HG02610 (cell line): ENCODE results near the gene LMO2.
"Not testable (repeated sequence)": the region's sequence is repeated elsewhere in the genome, so short reads cannot be mapped to it uniquely, and the experiment has no call there.

Experiments
- ATAC-seq: cut with Tn5 transposase; IDR thresholded peaks from one replicate; pipeline ENCODE4 v1.9.1; 2021; ENCODE audit warnings: mild to moderate bottlenecking, moderate library complexity; ENCODE audit not compliant: unreplicated experiment

LMO2 gene

DNA sequence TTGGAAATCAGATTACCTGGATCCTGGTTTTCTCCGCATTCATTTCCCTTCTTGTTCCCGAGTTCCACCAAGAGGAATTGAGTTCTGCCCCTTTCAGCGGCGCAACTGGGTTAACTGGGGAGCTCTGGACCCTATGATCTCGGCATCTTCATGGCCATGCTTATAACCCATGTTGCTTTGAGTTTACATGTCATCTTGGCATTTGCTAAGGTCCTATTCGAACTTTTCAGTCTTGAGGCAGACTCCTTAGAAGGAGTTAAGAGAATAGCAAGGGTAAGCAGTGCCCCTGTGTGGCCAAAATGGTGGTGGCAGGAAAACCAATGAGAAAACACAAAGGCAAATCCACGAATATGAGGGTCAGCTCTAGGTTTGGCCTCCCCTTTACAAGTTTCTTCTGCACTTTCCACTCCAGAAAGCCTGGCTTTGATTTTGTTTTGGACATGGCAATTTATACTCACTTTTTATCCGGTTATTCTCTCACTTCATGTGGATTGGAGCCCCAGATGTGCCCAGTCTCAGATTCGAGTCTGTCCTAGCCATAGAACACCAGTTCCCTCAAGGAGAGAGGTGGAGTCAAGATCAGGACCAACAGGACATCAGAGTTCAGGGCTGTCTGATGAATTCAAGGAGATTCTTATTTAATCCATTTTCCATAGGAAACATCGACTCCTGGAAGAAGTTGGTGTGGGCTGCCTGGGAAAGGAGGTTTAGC is 62.3 kb downstream of the LMO2 start:
- ATAC-seq: peak; percentile 75

DNA sequence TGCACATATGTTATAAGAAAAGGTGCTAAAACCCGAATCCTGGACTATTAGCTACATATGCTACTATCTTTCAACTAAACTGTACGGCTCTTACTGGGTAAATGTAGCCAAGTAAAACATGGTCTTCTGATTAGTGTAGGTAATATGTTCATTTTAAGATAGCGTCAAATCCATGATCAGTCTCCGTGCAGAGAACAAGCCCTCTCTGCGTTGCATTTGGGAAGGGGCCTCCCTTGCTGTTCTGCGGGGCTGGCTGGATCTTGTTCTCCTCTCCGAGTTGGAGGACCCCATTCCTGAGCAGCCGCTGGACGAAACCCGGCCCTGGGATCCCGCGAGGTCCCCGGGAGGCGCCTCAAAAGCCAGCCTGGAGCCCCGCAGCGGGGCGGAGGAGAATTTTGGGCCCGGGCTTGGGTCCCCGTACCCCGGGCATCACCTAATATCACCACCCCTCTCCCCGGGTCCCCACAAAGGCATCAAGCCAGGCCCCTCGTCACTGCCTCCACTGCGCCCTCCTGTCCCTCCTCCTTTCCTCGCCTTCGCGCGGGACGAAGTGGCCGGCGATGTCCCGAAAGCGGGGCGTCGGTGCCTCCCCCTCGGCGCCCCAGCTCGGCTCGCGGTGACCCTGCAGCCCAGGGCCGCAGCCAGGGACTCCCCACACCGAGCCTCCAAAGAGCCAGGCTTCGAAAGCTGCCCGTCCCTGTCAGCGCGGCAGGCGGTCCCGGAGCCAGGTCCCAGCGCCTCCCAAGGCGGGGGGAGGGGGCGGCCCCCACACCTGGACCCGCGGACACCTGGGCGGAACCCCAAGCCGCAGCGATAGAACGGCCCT is 63.1 kb downstream of the LMO2 start:
- no peak for ATAC-seq

DNA sequence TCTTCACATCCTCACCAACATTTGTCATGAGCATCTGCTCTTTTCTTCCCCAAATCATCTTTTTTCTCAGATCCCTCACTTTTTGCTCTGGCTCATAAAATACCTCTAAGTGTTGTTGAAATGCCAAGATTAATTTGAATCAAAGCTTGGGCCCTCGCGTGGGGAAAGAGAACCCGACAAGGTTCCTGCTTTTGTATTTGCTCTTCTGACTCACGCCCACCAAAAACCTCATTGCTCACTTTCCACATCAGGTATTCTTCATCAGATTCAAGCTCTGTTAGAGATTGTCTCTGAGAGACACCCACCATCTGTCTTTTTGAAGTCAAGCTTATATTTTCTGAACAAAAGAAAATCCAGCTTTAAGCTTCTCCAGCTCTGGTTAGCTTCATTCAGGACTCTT is 64.7 kb downstream of the LMO2 start:
- no peak for ATAC-seq

DNA sequence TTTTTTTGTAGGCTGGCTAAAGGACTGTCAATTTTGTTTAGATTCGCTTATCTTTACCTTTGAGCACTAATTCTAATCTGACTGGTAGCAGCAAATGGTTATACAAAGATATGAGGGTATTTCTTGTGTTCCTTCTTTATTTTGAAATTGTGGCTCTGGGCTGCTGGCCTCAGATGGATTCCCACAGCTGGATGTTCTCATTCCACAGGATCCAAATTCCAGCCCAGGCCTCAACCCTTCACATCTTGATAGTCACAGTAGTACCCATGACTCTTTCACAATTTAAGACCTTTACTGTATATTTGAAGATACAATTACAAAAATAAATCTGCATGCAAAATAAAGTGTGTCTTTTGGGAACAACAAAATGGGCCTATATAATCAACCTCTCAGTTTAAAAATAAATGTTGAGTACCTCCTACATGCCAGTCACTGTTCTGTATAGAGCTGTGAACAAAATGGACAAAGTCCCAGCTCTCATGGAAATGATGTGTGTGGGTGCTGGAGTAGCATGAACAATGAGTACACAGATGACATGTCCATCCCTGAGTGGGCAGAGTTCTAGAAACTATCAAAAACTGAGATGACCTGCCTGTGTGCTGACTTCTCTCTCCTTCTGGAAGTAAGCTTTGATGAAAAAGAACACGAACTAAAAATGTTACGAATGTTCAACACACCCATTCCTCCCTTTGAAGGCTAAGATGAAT is 65.9 kb downstream of the LMO2 start:
- ATAC-seq: no peak

DNA sequence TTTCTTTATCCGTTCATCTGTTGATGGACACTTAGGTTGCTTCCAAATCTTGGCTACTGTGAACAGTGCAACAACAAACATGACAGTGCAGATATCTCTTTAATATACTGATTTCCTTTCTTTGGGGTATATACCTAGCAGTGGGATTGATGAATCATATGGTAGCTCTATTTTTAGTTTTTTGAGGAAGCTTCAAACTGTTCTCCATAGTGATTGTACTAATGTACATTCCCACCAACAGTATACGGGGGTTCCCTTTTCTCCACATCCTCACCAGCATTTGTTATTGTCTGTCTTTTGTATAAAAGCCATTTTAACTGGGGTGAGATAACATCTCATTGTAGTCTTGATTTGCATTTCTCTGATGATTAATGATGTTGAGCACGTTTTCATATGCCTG is 68.9 kb downstream of the LMO2 start:
- not testable (repeated sequence) for ATAC-seq

DNA sequence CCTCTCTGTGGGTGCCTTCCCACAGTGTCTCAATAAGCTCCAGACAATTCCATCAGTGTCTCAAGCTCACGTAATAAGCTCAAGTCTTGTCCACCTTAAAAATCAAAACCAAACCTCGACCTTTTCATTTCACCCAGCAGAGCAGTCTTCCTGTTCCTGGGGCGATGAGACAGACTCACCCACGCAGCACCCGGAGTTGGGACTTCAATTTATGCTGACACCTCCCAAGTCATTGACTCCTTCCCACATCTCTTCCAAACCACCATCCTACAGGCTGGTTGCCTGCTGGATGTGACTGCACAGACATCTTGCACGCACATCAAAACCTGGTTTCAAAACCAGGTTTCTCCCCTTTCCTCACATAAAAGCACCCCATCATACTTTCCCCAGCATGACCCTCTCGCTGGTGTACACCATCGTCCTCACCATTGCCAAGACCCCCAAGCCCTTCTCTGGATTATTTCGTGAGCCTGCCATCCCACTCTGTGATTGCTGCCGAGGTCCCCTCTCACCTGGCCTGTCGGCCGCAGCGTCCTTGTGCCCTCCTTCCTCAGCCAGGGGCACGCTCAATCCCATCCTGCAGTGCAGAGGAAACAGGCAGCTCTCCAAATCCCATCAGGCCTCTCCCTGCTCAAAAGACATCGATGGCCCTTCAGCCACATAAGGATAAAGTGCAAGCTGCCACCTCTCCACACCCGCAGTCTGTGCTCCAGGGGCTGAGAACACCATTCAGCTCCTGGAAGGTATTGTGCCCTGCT is 72.4 kb downstream of the LMO2 start:
- ATAC-seq: no peak
